Glomerular endothelial cell (primary cell): ENCODE results near the gene RASGRF2. TPM values are rescaled to one million over a fixed set of nuclear protein-coding genes. Genes with fewer than 3 reads are reported as not detected.

Source experiments
- DNase-seq: peaks from one replicate; pipeline ENCODE4 v3.0.0-alpha.2; 2011; ENCODE audit warnings: low read depth, low spot score; ENCODE audit errors: extremely low read depth
- total RNA-seq: library from RNA; depleted of rRNA; stranded (reverse); fragments of >200 nt; gene quantifications from 2 replicates; pipeline ENCODE4 v1.2.3, GENCODE V29; 2015

The RASGRF2 gene
- total RNA-seq, 1 donor from 2014 or later, result 15.8 TPM

- no peak for DNase-seq
Measured at GRCh38 chr5:81232464-81233079, 272.4 kb downstream of the RASGRF2 start.

DNA sequence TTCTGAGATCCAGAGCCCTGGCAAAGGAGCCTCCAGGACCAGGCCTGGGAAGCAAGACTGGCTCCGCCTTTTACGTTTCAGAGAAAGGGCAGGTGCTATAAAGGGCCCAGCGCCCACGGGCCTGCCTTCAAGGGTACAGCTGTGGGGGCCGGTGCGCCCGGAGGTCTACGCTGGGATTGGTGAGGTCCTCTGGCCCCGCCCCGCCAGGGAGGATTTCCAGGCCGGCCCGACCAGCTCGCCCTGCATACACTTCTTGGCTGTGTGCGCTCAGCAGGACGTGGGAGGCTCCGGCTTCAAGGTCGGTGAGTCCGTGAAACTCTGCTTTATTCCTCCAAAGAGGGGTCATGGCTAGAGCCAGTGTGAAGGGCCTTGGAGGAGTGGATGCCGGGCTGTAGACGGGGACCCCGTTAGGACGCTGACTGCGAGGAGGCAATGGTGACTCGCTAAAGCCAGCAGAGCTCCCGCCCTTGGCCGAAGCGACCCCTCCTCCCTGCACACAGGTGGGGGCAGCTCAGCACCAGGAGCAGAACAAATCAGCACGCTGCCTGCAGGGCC is 273.0 kb downstream of the RASGRF2 start, which contains the start of gene CKMT2:
TSS of gene CKMT2 (plus strand) at position 243 of the 555 bp plus-strand sequence. CDS start 17,811 bp downstream, outside the sequence.
- no peak for DNase-seq

DNA sequence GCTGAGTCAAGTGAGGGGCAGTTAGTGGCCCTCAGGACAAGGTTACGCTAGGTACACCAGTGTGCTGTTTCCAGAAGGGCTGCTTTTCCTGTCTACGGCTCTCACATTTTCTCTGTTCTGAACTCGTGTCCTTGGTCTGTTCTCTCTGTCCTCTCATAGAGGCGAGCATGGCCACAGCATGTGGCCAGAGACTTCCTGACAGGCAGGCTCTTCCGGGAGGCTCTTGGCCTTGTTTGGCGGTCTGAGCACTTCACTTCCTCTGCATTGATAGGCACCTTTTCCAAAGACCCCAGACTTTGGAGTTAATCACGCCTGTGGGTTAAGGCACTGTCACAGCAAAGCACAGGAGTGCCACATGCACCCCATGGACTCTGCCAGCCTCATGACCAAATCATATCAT is 274.1 kb downstream of the RASGRF2 start:
- DNase-seq, result no peak

DNA sequence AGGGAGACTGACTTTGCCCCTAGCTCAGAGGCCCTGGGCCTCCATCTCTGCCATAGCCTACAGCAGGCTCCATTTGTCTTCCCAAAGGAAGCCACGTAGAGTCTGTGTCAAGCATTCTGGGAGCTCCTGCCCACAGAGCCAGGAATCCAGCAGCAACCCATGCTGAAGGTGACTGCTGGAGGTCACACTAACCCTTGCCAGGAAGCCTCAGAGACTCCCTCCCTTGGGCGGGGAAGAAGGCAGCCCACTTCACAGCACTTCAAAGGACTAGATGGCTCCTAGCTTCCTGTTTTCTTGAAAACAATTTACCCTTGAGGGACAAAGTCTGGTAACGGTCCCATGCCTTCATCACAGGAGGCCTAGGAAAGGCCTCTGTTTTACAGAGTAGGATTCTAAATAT is 274.6 kb downstream of the RASGRF2 start:
- no peak for DNase-seq

DNA sequence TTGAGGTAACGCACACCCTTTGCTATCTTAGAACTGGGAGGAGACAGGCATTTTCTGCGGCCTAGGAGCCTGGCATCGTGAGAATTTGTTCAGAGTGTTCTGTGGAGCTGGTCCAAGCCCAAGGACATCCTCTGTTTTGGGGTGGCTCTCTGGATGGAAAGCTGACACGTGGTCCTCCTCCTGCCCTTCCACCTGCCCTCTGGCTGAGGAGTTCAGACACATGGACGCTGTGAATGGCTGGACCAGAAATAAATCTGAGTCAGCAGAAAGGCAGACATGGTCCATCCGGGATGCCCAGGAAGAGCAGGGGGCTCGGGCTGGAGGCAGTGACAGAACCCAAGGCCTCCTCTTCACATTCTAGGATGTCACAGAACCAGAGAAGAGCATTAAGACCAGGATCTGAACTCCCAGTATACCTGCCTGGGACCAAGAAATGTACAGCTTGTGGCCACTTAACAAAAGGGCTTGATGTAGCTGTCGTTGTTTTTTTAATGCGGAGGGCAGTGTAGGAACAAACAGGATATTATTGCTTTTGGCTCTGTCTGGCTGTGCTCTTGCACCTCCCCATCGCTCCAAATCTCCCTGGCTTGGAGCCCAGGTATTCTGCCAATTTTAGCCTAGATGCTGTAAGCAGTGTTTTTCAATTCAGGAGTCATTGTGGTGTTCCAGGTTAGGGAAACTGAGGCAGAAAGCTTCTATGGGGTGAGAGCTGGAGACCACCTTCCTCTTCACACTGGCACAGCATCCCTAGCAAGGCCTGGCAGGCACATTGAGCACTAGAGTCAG is 275.3 kb downstream of the RASGRF2 start:
- DNase-seq, result no peak

GRCh38 chr5:81238460-81238859 is 278.3 kb downstream of the RASGRF2 start:
- DNase-seq, result no peak

- DNase-seq, result no peak
Measured at GRCh38 chr5:81239613-81240012, 279.4 kb downstream of the RASGRF2 start.

DNA sequence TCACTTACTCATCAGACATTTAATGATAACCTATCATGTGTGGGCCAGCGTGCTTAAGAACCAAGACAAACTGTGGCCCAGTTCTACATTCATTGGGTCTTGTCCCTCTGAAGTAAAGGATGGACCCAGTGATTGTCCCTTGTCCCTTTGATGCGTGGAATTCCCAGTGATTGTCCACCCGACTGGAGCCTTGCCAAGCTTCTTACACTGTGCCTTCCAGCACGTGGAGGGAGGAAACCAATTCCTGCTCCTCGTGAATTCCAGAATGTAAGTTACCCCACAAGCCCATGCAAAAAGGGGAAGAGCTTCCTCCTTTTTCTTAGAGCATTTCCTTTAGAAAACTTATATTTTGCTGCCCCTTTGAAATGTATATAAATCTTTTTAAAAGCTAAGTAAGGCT is 280.8 kb downstream of the RASGRF2 start:
- DNase-seq, result no peak

GRCh38 chr5:81241961-81242648 is 281.9 kb downstream of the RASGRF2 start:
- DNase-seq, result no peak

- no peak for DNase-seq
Measured at GRCh38 chr5:81242906-81243436, 282.8 kb downstream of the RASGRF2 start.

GRCh38 chr5:81244451-81244850 is 284.3 kb downstream of the RASGRF2 start:
- DNase-seq, result no peak

GRCh38 chr5:81245871-81246235 is 285.7 kb downstream of the RASGRF2 start:
- no peak for DNase-seq

GRCh38 chr5:81246697-81247096 is 286.5 kb downstream of the RASGRF2 start:
- no peak for DNase-seq

- no peak for DNase-seq
Measured at GRCh38 chr5:81247441-81247972, 287.3 kb downstream of the RASGRF2 start.

DNA sequence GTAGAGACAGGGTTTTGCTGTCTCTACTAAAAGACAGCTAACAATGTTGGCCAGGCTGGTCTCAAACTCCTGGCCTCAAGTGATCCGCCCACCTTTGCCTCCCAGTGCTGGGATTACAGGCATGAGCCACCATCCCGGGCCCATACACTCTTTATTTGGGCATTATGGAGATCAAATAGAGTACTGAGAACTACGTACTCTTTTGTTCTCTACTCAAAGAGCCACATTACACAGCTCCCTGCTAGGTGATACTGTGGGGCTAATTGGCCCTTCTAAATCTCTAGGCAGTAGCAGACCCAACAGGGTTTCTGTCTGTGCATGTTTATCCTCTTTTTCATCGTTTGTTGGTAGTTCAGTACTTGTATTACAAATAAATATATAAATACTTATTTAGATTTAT is 289.1 kb downstream of the RASGRF2 start:
- no peak for DNase-seq

DNA sequence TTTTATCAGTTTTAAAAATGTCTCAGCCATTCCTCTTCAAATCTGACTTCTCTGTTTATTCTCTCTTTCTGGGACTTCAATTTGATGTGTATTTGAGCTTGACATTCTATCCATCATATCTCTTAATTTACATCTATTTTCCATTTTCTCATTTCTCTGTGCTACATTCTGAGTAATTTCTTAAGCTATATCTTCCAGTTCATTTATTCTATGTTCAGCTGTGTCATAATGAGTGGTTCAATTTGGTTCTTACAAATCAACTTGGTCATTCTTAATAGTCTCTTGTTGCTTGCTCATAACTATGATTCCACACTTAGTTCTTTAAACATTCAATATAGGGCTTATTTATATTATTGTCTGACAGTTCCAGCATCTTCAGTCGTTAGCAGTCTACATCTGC is 289.8 kb downstream of the RASGRF2 start:
- DNase-seq, result no peak

DNA sequence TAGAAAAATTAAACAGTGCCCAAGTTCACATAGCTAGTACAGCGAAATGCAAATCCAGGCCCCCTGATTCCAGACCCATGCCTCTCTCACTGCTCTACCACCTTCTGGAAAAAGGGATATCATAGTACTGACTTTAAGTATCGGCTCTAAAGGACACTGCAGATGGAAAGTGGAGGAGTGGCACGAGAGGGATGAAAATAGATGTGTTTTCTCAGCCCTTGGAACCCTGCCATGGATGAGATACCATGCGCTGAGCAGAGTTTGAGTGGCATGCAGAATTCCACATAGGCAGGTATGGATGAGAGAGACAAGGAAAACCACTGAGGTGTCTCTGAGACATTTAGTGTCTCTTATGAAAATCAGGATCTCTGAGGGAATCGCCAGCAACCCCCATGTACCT is 291.8 kb downstream of the RASGRF2 start:
- no peak for DNase-seq

DNA sequence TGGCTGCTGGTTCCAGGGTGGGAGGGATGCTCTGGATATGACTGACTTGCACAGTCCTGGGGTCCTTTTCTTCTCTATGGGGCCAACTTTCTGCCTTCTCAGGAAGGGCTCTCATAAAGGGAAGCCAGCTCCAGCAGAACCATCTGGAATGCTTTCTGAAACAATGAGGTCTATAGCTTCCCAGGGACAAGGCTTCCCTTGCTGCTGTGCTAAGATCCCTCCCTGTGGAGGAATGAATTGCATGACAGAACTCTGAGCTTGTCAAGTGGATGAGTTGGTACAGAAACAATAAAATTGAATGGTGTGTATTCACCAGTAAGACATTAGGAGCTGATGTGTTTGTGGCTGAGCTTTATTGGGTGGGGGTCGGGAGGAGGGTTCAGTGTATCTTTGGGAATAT is 292.7 kb downstream of the RASGRF2 start:
- no peak for DNase-seq

DNA sequence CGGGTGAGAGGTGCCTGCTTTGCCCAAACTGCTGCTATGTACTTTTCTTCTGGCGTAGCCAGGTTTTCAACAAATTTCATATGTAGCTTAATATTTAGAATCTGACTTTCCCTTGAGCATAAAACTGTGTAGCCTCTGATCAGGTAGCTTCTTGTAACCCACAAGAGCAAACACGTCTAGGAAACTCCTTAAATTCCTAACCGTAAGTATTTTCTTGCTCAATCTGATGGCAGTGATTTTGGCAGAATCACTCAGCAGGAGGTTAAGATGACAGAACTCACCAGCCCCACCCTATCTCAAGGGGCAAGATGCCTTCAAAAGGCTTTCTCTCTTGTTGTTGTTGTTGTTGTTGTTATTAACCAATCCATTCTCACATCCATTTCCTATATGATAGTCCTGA is 293.7 kb downstream of the RASGRF2 start:
- DNase-seq, result no peak

GRCh38 chr5:81254886-81255559 is 294.9 kb downstream of the RASGRF2 start:
- DNase-seq, result no peak
